H1 (cell line): ENCODE results near the gene ERLIN1. TPM values are rescaled to one million over a fixed set of nuclear protein-coding genes. Genes with fewer than 3 reads are reported as not detected.

Source experiments
- CTCF ChIA-PET: fragments of 300-600 bp; sonication (Branson Sonifier 250); formaldehyde crosslinking; loops from one replicate; lab custom pipeline; 2021; ENCODE audit not compliant: partially characterized antibody; lab: Charles Lee
- POLR2A ChIA-PET: fragments of 300-600 bp; sonication (Branson Sonifier 250); formaldehyde crosslinking; loops from one replicate; lab custom pipeline; 2021; ENCODE audit warnings: inconsistent platforms; ENCODE audit not compliant: partially characterized antibody; lab: Charles Lee
- DNase-seq, 2 experiments: peaks; one replicate each; pipeline versions ENCODE4 v3.0.0 to v3.0.0-alpha.2; 2010 to 2022; ENCODE audit warnings: low spot score in 2 of 2, low read depth in 1 of 2, mixed read lengths in 1 of 2
- FAIRE-seq: peaks from 2 replicates; lab custom pipeline; 2011; peaks lifted over from hg19 to GRCh38; lab: Jason Lieb, UNC
- H2AFZ ChIP-seq: 2 replicates; pipeline ENCODE4 v1.8.1; 2012; ENCODE audit warnings: low read length, inconsistent platforms
- H2AK5ac ChIP-seq: 2 replicates; pipeline ENCODE4 v1.6.1; 2013; ENCODE audit warnings: low read depth, low read length
- H2BK120ac ChIP-seq: replicated peaks from 2 replicates; pipeline ENCODE3; 2013; ENCODE audit warnings: low read depth, low read length, inconsistent platforms
- H2BK12ac ChIP-seq: 2 replicates; pipeline ENCODE4 v1.6.1; 2013; ENCODE audit warnings: low read depth, low read length
- H2BK15ac ChIP-seq: 2 replicates; pipeline ENCODE4 v1.6.1; 2013; ENCODE audit warnings: low read length
- H2BK20ac ChIP-seq: 2 replicates; pipeline ENCODE4 v1.6.1; 2013; ENCODE audit warnings: low read length
- H2BK5ac ChIP-seq: 2 replicates; pipeline ENCODE4 v1.6.1; 2013; ENCODE audit warnings: low read depth, low read length
- H3K14ac ChIP-seq: 2 replicates; pipeline ENCODE4 v1.6.1; 2013; ENCODE audit warnings: inconsistent platforms; ENCODE audit not compliant: insufficient read length
- H3K18ac ChIP-seq: 2 replicates; pipeline ENCODE4 v1.6.1; 2013; ENCODE audit warnings: low read length; ENCODE audit errors: extremely low read depth
- H3K23ac ChIP-seq: 2 replicates; pipeline ENCODE4 v1.6.1; 2013; ENCODE audit warnings: inconsistent platforms; ENCODE audit not compliant: insufficient read length
- H3K23me2 ChIP-seq: 2 replicates; pipeline ENCODE4 v1.6.1; 2013; ENCODE audit warnings: low read depth, low read length
- H3K27ac ChIP-seq: 2 replicates; pipeline ENCODE4 v1.6.1; 2011; ENCODE audit warnings: low read depth, low read length, inconsistent platforms
- H3K27me3 ChIP-seq, 4 experiments: replicated peaks in 1 of 4; 1 replicate in 1 of 4; 2 replicates in 3 of 4; pipeline versions ENCODE4 v1.6.1 to v1.8.1; 2011 to 2013; ENCODE audit warnings: low read length in 3 of 4, mild to moderate bottlenecking in 3 of 4, inconsistent platforms in 2 of 4, mixed read lengths in 2 of 4, moderate library complexity in 1 of 4; ENCODE audit not compliant: control insufficient read depth in 3 of 4, insufficient read depth in 3 of 4; ENCODE audit errors: extremely low read depth in 1 of 4
- H3K36me3 ChIP-seq, 4 experiments: 2 replicates each; pipeline versions ENCODE4 v1.6.1 to v1.8.1; 2011 to 2013; ENCODE audit warnings: mild to moderate bottlenecking in 4 of 4, low read length in 3 of 4, moderate library complexity in 2 of 4, control low read depth in 1 of 4, inconsistent platforms in 1 of 4; ENCODE audit not compliant: insufficient read depth in 4 of 4, control insufficient read depth in 2 of 4
- H3K4ac ChIP-seq: replicated peaks from 2 replicates; pipeline ENCODE3; 2013; ENCODE audit warnings: low read length, low read depth, mixed read lengths, inconsistent platforms; ENCODE audit not compliant: insufficient read length
- H3K4me1 ChIP-seq, 4 experiments: replicated peaks in 1 of 4; 1 replicate in 1 of 4; 2 replicates in 3 of 4; pipeline versions ENCODE4 v1.6.1 to v1.8.1; 2011 to 2013; ENCODE audit warnings: low read length in 3 of 4, inconsistent platforms in 2 of 4, mixed read lengths in 1 of 4; ENCODE audit not compliant: insufficient read depth in 4 of 4, control insufficient read depth in 3 of 4
- H3K4me2 ChIP-seq, 2 experiments: 2 replicates each; pipeline versions ENCODE4 v1.6.1 to v1.8.1; 2011 to 2013; ENCODE audit warnings: low read depth in 2 of 2, low read length in 2 of 2, control low read depth in 1 of 2, inconsistent platforms in 1 of 2, mild to moderate bottlenecking in 1 of 2; ENCODE audit not compliant: insufficient read depth in 1 of 2
- H3K4me3 ChIP-seq, 4 experiments: fragments of 200-600, 300-600 bp in 1 of 4; sonication (generic), shearing (Covaris generic), sonication (Bioruptor Twin) in 1 of 4; 2 replicates each; pipeline versions ENCODE4 v1.5.1 to v1.8.1; 2011 to 2016; ENCODE audit warnings: low read length in 4 of 4, low read depth in 3 of 4, control low read depth in 2 of 4, inconsistent platforms in 2 of 4, mild to moderate bottlenecking in 2 of 4, mixed read lengths in 1 of 4, moderate library complexity in 1 of 4; ENCODE audit not compliant: insufficient read depth in 2 of 4; ENCODE audit errors: extremely low read depth in 1 of 4
- H3K56ac ChIP-seq: replicated peaks from 2 replicates; pipeline ENCODE3; 2013; ENCODE audit warnings: low read depth, mild to moderate bottlenecking, mixed read lengths, low read length, inconsistent platforms; ENCODE audit not compliant: insufficient read length
- H3K79me1 ChIP-seq: 2 replicates; pipeline ENCODE4 v1.6.1; 2013; ENCODE audit warnings: low read depth, low read length, control low read depth
- H3K79me2 ChIP-seq, 2 experiments: 2 replicates each; pipeline versions ENCODE4 v1.6.1 to v1.8.1; 2012 to 2013; ENCODE audit warnings: low read length in 2 of 2, mild to moderate bottlenecking in 2 of 2, inconsistent platforms in 1 of 2; ENCODE audit not compliant: insufficient read depth in 2 of 2, control insufficient read depth in 1 of 2
- H3K9ac ChIP-seq, 4 experiments: replicated peaks in 1 of 4; 1 replicate in 1 of 4; 2 replicates in 3 of 4; pipeline versions ENCODE4 v1.6.1 to v1.8.1; 2011 to 2013; ENCODE audit warnings: low read depth in 3 of 4, low read length in 3 of 4, control low read depth in 2 of 4, mild to moderate bottlenecking in 2 of 4, moderate library complexity in 2 of 4, inconsistent platforms in 1 of 4; ENCODE audit errors: extremely low read depth in 1 of 4
- H3K9me3 ChIP-seq, 2 experiments: 2 replicates each; pipeline versions ENCODE4 v1.6.1 to v1.8.1; 2012 to 2013; ENCODE audit warnings: mild to moderate bottlenecking in 2 of 2, moderate library complexity in 2 of 2, control low read depth in 1 of 2, inconsistent platforms in 1 of 2, low read depth in 1 of 2, low read length in 1 of 2, mixed read lengths in 1 of 2; ENCODE audit not compliant: insufficient read depth in 2 of 2
- H4K20me1 ChIP-seq, 2 experiments: replicated peaks in 1 of 2; 2 replicates each; pipeline versions ENCODE3 to v1.8.1; 2011 to 2013; ENCODE audit warnings: inconsistent platforms in 2 of 2, low read length in 2 of 2, mild to moderate bottlenecking in 1 of 2; ENCODE audit not compliant: insufficient read depth in 2 of 2, control insufficient read depth in 1 of 2
- H4K5ac ChIP-seq: 2 replicates; pipeline ENCODE4 v1.6.1; 2013; ENCODE audit warnings: low read length, low read depth, mixed read lengths, inconsistent platforms; ENCODE audit not compliant: insufficient read length
- H4K8ac ChIP-seq: 2 replicates; pipeline ENCODE4 v1.8.0; 2013; ENCODE audit warnings: mild to moderate bottlenecking, moderate library complexity, low read length, inconsistent platforms; ENCODE audit not compliant: insufficient read depth; ENCODE audit errors: extremely low read depth
- H4K91ac ChIP-seq: replicated peaks from 2 replicates; pipeline ENCODE3; 2013; ENCODE audit warnings: low read length, mixed read lengths, inconsistent platforms; ENCODE audit not compliant: insufficient read length
- CREB1 ChIP-seq: IDR thresholded peaks from 2 replicates; pipeline ENCODE4 v1.6.1; 2012; ENCODE audit warnings: inconsistent platforms
- HDAC6 ChIP-seq: IDR thresholded peaks from one replicate; pipeline ENCODE4 v1.7.1; 2012; ENCODE audit warnings: low read depth, mild to moderate bottlenecking, inconsistent platforms, low read length, moderate library complexity
- MAFK ChIP-seq: IDR thresholded peaks from 2 replicates; pipeline ENCODE4 v1.6.1; 2012; ENCODE audit warnings: low read depth, mild to moderate bottlenecking, improper control_type of control experiment, low read length
- NANOG ChIP-seq: IDR thresholded peaks from 2 replicates; pipeline ENCODE4 v1.6.1; 2011; ENCODE audit warnings: low read length, low read depth, mild to moderate bottlenecking, inconsistent platforms; ENCODE audit not compliant: insufficient read depth, poor library complexity, severe bottlenecking
- NRF1 ChIP-seq: IDR thresholded peaks from 2 replicates; pipeline ENCODE4 v1.6.1; 2011; ENCODE audit warnings: mild to moderate bottlenecking, low read depth, low read length, improper control_type of control experiment
- RNF2 ChIP-seq: fragments of 200-900, 300-1000 bp; sonication (generic); IDR thresholded peaks from 2 replicates; pipeline ENCODE4 v1.7.1; 2016; ENCODE audit warnings: borderline replicate concordance, low read depth, mild to moderate bottlenecking, antibody characterized with exemption, low read length; ENCODE audit not compliant: poor library complexity, severe bottlenecking; ENCODE audit errors: missing control alignments
- SIRT6 ChIP-seq: IDR thresholded peaks from one replicate; pipeline ENCODE4 v1.7.1; 2012; ENCODE audit warnings: low read length, inconsistent platforms
- SP4 ChIP-seq: IDR thresholded peaks from 2 replicates; pipeline ENCODE4 v1.6.1; 2012; ENCODE audit warnings: low read length, inconsistent platforms
- TAF7 ChIP-seq: optimal IDR thresholded peaks from 2 replicates; pipeline ENCODE3; 2011; ENCODE audit warnings: low read depth, mild to moderate bottlenecking, inconsistent platforms, low read length, moderate library complexity, borderline replicate concordance
- TCF12 ChIP-seq: IDR thresholded peaks from 2 replicates; pipeline ENCODE4 v1.6.1; 2011; ENCODE audit warnings: low read depth, mild to moderate bottlenecking, low read length
- YY1 ChIP-seq: IDR thresholded peaks from 2 replicates; pipeline ENCODE4 v1.6.1; 2011; ENCODE audit warnings: low read depth, mild to moderate bottlenecking, low read length
- polyA plus RNA-seq, 7 experiments: library from polyadenylated mRNA; depleted of rRNA in 3 of 7; stranded (reverse) in 5 of 7; unstranded in 2 of 7; fragments of >200 nt in 5 of 7; fragments of 200-250 nt in 2 of 7; gene quantifications; 1 replicate in 5 of 7; 2 replicates in 1 of 7; 4 replicates in 1 of 7; pipeline versions ENCODE4 v1.2.1 to v1.2.3, GENCODE V29; 2011 to 2013; ENCODE audit warnings: missing spikeins in 2 of 7, mixed read lengths in 2 of 7
- total RNA-seq: library from RNA; stranded (reverse); fragmentation: NEBNext Ultra II Directional; extraction: Animal tissue kit (Norgen Biotek cat#: 25700); gene quantifications from 2 replicates; pipeline ENCODE4 v1.2.1, GENCODE V29; 2021
- TF ChIP-seq, protein P1 (sequence below): IDR thresholded peaks from 2 replicates; pipeline ENCODE4 v1.6.1; 2012; ENCODE audit warnings: inconsistent platforms

The ERLIN1 gene
- total and polyA plus RNA-seq, 2 of the 8 experiments (the other 6 are each of a cell fraction or from before 2014, with no cell fraction given): 16.5 to 32.0 TPM

- Histone ChIP-seq H3K4me3 (no peak overlapping the region), H3K36me3 (no peaks in the 10 kb centered on the region; a peak in 1 of 8 replicates), H3K27me3 (no peaks in the 10 kb centered on the region), H2BK5ac (no peak overlapping the region), H3K27ac (no peak overlapping the region), H2BK12ac (no peak overlapping the region), H2BK120ac (no peak overlapping the region), H2AFZ (no peak overlapping the region), H3K18ac (no peak overlapping the region), H4K20me1 (no peaks in the 10 kb centered on the region), H2AK5ac (no peak overlapping the region), H3K79me2 (no peaks in the 10 kb centered on the region), H3K23me2 (no peaks in the 10 kb centered on the region), H3K56ac (no peak overlapping the region), H3K9ac (no peak overlapping the region), H2BK15ac (no peak overlapping the region), H3K14ac (no peak overlapping the region), H3K79me1 (no peaks in the 10 kb centered on the region), H3K4ac (no peak overlapping the region), H4K91ac (no peak overlapping the region), H4K5ac (no peak overlapping the region), H4K8ac (no peak overlapping the region), H3K4me1 (no peaks in the 10 kb centered on the region), H3K23ac (no peak overlapping the region), H3K4me2 (no peak overlapping the region), H3K9me3 (peaks cover 8 to 12% of the 10 kb centered on the region in 2 experiments), H2BK20ac (no peak overlapping the region)
- TF ChIP-seq YY1 (no peak), HDAC6 (no peak), NANOG (no peak), SP4 (no peak), NRF1 (no peak), TCF12 (no peak), RNF2 (no peak), MAFK (no peak), SIRT6 (no peak), CREB1 (no peak), TAF7 (no peak)
- TF ChIP-seq, protein P1, sequence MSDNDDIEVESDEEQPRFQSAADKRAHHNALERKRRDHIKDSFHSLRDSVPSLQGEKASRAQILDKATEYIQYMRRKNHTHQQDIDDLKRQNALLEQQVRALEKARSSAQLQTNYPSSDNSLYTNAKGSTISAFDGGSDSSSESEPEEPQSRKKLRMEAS: no peak
- ChIA-PET CTCF (no interaction called here), POLR2A (interaction anchor here (0.9 kb wide), 1 partner anchor 51 kb away, joined by 3 read pairs; no protein-coding TSS in a partner anchor)
- DNase-seq: no peak
- no peak for FAIRE-seq
Measured at GRCh38 chr10:100135486-100135885, 50.3 kb downstream of the ERLIN1 start.
